GM12892 (cell line): ENCODE results near the gene ZNF771.

Source experiments
- DNase-seq: peaks from one replicate; pipeline ENCODE4 v3.0.0; 2011; ENCODE audit not compliant: insufficient read length
- FAIRE-seq: peaks from 2 replicates; lab custom pipeline; 2011; peaks lifted over from hg19 to GRCh38; lab: Jason Lieb, UNC
- POLR2A ChIP-seq: IDR thresholded peaks from 2 replicates; pipeline ENCODE4 v1.6.1; 2011; ENCODE audit warnings: low read depth, low read length, control low read depth
- POLR2AphosphoS5 ChIP-seq: IDR thresholded peaks from 2 replicates; pipeline ENCODE4 v1.6.1; 2011; ENCODE audit warnings: low read depth, low read length, control low read depth
- TAF1 ChIP-seq: IDR thresholded peaks from 2 replicates; pipeline ENCODE4 v1.6.1; 2011; ENCODE audit warnings: low read depth, mild to moderate bottlenecking, control low read depth, low read length, borderline replicate concordance

Gene ZNF771

DNA sequence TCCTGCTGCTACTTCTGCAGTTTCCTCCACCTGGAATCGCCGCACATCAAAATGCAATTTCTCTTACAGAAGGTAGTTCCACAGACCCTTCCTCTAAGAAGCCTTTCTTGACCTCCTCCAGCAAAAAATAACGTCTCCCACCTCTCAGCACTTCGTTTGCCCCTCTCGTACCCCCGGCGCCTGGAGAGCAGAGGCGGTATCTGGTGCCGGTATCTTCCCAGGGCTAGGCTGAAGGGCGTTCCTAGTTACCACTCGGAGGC lies 21.9 kb downstream of the ZNF771 start:
- DNase-seq (no peak), FAIRE-seq (no peak)
- no peak for TF ChIP-seq TAF1

DNA sequence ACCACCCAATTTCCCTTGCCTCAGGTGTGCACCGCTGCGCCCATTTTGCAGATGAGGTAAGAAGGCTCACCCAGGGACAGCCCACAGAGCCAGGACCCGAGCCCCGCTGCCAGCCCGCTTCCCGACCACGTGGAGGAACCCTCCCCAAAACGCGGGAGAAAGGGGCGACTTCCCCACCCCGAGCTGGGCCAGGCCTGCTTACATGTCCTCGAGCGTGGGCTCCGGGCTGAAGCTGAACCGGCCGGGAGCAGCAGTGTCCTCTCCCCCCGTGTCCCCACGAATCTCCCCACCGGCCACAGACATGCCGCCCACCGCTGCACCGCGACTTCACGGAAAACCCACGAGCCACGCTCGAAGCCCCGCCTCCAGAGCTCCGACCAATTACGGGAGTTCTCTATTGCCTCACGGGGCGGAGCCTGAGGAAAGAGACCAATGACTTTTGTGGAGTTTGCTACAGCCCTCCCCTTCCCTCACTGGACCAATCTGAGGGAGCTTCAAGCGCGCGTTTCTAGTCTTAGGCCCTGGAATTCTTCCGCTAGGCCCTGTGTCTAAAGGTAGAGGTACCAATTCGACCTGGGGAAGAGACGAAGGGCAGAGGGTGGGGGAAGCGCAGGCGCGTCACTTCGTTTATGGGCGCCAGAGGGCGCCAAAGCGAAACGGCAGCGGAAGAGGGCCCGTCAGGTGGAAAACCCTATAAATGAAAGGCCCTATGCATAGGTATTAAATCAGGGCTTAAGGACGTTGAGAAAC lies 22.4 kb downstream of the ZNF771 start, which contains the start of gene DCTPP1:
TSS of gene DCTPP1 (minus strand) at position 353 of the 750 bp plus-strand sequence. CDS start at position 303, 50 bp downstream.
- DNase-seq = peak; percentile 89
- FAIRE-seq = peak; percentile 96
- TF ChIP-seq TAF1 = peak; percentile 57; the same call in 1 of the 2 replicates
- TF ChIP-seq POLR2AphosphoS5 = peak; percentile 59; the same call in 1 of the 2 replicates
- TF ChIP-seq POLR2A = peak; percentile 62; the same call in 1 of the 2 replicates

DNA sequence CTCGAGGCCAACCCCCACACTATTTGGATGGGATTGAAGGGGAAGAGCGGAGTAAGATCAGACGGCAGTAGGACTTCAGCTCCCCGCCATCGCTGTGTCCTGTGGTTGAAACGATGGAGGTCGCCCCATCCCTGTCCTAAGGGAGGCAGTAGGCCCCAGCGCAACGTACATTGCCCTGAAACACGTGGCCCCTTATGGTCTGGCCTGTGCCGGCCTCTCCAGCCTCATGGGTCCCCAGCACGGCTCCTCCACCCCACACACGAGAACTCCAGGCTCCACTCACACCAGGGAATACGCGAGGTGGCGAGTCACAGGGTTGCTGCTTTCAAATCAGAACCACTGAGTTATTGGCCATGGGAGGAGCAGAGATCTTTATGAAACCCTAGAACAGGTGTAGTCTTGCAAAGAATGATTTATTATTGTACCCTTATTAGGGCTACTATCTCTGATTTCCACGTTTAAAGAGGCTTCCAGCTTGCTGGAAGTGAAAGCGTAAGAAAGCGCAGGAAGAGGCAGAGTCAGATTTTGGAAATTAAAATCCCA lies 23.1 kb downstream of the ZNF771 start:
- TF ChIP-seq POLR2A = 0 out of 2 replicates have a peak, but pooled peaks have one; percentile 10
- no peak for TF ChIP-seq TAF1
- no peak for DNase-seq
- no peak for FAIRE-seq

DNA sequence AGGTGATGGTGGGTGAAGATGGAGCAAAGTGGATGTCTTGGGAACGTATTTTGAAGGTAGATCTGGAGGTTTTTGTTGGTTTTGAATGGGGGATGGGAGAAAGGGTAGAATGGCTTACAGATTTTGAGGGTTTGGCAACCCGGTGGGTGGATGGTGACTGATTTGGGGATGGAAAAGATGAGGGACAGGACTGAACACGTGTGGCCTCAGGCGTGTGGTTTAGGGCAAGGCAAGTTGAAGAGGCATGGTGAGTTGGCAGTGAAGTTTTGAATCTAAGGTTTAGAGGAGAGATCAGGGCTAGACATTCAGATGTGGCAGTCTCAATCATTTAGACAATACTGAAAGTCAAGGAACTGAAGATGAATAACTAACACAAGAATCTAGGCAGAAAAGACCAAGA lies 27.4 kb downstream of the ZNF771 start:
- FAIRE-seq (no peak), DNase-seq (no peak)
- no peak for TF ChIP-seq TAF1
- no peak for TF ChIP-seq POLR2A
- no peak for TF ChIP-seq POLR2AphosphoS5

DNA sequence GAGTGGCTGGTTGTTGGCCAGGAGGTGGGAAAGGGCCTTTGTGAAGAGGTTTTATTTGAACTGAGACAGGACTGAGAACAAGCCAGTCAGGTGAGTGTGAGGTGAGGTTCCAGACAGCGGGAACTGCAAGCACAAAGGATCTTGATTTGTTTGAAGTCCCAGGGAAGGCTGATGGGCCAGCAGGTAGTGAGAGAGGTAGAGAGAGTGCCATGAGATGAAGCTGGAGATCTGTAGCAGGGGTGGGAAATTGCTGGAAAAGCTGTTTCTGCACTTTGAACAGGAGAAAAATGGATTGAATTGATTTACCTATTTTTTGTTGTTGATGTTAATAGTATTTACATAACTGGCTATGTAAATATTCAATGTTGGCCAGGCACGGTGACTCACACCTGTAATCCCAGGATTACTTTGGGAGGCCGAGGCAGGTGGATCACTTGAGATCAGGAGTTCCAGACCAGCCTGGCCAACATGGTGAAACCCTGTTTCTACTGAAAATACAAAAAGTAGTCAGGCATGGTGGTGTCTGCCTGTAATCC lies 30.2 kb downstream of the ZNF771 start:
- FAIRE-seq (no peak), DNase-seq (no peak)
- TF ChIP-seq POLR2AphosphoS5 (no peak), POLR2A (no peak), TAF1 (no peak)

DNA sequence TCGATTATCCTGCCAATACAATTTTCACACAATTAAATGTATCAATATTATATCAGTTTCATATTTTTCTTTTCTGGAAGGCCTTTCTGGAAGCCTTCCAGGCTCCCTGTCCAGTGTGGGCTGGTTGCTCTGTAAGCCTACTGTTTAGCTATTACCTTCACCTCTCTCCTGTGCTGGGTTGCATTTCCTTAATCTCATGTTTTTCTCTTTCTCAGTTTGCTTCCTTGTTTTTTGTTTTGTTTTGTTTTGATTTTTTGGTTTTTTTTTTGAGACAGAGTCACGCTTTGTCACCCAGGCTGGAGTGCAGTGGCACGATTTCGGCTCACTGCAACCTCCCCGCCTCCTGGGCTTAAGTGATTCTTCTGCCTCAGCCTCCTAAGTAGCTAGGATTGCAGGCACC lies 31.4 kb downstream of the ZNF771 start:
- FAIRE-seq (no peak), DNase-seq (no peak)
- TF ChIP-seq POLR2A (no peak), TAF1 (no peak), POLR2AphosphoS5 (no peak)

DNA sequence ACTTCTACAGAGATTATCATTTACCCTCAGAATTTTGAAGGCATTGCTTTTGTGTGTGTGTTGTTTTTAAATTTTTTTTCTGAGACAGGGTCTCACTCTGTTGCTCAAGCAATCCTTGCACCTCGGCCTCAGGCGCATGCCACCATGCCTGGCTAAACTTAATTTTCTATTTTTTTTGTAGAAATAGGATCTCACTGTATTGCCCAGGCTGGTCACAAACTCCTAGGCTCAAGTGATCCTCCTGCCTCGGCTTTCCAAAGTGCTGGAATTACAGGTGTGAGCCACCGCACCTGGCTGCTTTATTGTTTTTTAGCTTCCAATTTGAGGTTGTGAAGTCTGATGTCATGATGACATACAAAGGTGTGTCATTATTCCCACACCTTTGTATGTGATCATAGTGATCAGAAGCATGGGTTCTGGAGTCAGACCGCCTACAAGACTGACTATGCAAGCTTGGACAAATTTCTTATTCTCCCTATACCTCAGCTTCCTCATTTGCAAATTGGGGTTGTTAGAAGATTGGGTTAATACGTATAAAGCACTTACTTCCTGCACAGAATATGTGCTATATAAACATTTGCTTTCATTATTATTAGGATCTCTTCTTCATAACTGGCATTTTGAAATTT lies 32.4 kb downstream of the ZNF771 start:
- FAIRE-seq (no peak), DNase-seq (no peak)
- TF ChIP-seq TAF1 (no peak), POLR2AphosphoS5 (no peak), POLR2A (no peak)

DNA sequence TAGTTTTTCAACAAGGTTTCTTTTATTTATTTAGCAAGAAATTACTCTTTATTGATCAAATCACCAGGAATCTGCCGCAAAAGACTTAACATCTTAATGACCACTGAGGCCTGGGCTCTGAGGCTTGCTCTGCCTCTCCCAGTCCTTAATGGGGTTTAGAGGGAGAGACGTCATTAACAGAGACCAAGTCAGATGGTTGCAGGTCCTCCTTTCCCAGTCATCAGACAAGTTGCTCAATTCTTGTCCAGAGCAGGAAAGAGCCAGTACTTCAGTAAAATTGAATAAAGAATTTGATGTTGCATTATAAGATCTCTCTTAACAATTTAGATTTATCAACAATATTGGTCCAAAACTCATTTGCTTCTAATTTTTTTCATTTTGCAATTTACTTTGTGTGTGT lies 36.2 kb downstream of the ZNF771 start:
- TF ChIP-seq TAF1 = no peak
- DNase-seq (no peak), FAIRE-seq (no peak)

DNA sequence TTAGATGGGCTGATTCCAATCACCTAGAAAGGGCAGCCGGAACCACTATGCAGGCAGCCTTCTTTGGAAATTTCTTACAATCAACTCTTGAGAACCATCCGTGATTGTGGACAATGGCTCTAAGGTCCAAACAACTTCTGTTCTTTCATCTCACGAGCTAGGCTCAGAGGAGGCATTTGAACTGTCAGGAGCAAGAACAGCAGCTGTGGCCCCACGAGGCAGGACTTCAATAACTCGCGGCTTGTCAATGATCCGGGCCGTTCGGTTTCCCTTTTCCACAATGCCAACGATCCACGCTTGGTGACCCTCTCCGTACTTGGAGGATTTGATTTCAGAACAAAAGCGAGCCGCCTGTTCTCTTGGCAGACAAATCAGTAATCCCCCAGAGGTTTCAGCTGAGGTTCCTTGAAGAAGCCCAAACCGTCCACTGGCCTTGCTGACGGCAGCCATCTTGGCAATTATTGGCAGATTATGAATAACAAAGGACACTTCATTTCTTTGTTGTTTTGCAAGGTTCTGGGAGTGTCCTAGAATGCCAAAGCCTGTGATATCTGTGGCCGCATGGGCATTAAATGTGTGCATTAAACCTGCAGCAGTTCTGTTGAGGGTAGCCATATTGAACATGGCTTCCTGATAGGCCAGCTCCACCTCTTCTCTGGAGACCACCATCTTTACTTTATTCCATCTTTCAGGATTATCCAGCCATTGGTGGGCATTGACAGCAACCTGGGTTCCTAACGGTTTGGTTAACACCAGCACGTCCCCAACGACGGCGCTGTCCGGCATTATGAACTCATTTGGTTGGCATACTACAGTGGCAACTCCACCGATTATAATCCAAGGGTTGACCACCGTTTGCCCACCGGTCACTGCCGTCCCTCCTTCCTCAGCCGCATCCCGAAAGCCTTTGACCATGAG lies 37.1 kb downstream of the ZNF771 start:
- DNase-seq (no peak), FAIRE-seq (no peak)
- TF ChIP-seq POLR2AphosphoS5 (no peak; the same call in 1 of the 2 replicates), POLR2A (no peak)

DNA sequence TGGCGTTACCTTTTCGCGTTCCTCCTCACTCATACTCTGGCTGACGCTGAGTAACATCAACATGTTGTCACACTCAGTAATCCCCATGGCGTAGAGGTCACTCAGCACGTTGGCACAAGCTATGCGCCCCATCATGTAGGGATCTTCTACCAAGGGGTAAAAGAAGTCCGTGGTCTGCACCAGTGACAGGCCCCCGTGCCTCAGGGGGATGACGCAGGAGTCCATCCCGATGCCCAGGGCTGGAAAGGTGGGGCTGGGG lies 37.7 kb downstream of the ZNF771 start:
- DNase-seq (no peak), FAIRE-seq (peak; percentile 64)
- TF ChIP-seq POLR2AphosphoS5 (no peak), TAF1 (no peak; the same call in 1 of the 2 replicates), POLR2A (no peak)
